DMS 273 (cell line): Measurements from ENCODE around the gene SMARCA4.
"Not testable (repeated sequence)": the region's sequence is repeated elsewhere in the genome, so short reads cannot be mapped to it uniquely, and the experiment has no call there.

Experiments used
- DNase-seq: peaks from one replicate; lab custom pipeline; 2025; ENCODE audit not compliant: unreplicated experiment; lab: John Stamatoyannopoulos, UW

Gene SMARCA4

GRCh38 chr19:10928563-10929401, 32.0 kb upstream of the SMARCA4 start, which contains the start of the genes TIMM29 and YIPF2:
Gene TIMM29, plus strand, starts transcription at chr19:10928811. Its CDS starts 12 bp downstream, at chr19:10928823.
Gene YIPF2, minus strand, starts transcription at chr19:10928639. Its CDS starts 229 bp downstream, at chr19:10928410.
- DNase-seq = peak; percentile 99

- DNase-seq = no peak
Observed at GRCh38 chr19:10929402-10929794, 31.4 kb upstream of the SMARCA4 start.

GRCh38 chr19:10935371-10936059, 25.3 kb upstream of the SMARCA4 start:
- no peak for DNase-seq

GRCh38 chr19:10936661-10937084, 24.2 kb upstream of the SMARCA4 start:
- peak; percentile 93 for DNase-seq

- not testable (repeated sequence) for DNase-seq
Observed at GRCh38 chr19:10941649-10942048, 19.2 kb upstream of the SMARCA4 start.

GRCh38 chr19:10943412-10943811, 17.4 kb upstream of the SMARCA4 start:
- DNase-seq = not testable (repeated sequence)

GRCh38 chr19:10945264-10945663, 15.6 kb upstream of the SMARCA4 start:
- no peak for DNase-seq

GRCh38 chr19:10946958-10947657, 13.7 kb upstream of the SMARCA4 start:
- no peak for DNase-seq

- no peak for DNase-seq
Observed at GRCh38 chr19:10952809-10953208, 8.0 kb upstream of the SMARCA4 start.

- not testable (repeated sequence) for DNase-seq
Observed at GRCh38 chr19:10959277-10959968, 1.4 kb upstream of the SMARCA4 start.

- DNase-seq = peak; percentile 68
Observed at GRCh38 chr19:10961073-10961860, 437 bp downstream of the SMARCA4 start.

GRCh38 chr19:10962863-10963262, 2.0 kb downstream of the SMARCA4 start:
- no peak for DNase-seq

- DNase-seq = no peak
Observed at GRCh38 chr19:10963865-10964264, 3.0 kb downstream of the SMARCA4 start.

- DNase-seq = no peak
Observed at GRCh38 chr19:10964903-10965302, 4.1 kb downstream of the SMARCA4 start.

GRCh38 chr19:10965398-10965797, 4.6 kb downstream of the SMARCA4 start:
- DNase-seq = no peak

- DNase-seq = no peak
Observed at GRCh38 chr19:10966809-10967208, 6.0 kb downstream of the SMARCA4 start.

GRCh38 chr19:10968527-10969135, 7.8 kb downstream of the SMARCA4 start:
- DNase-seq = no peak

- no peak for DNase-seq
Observed at GRCh38 chr19:10971107-10971726, 10.4 kb downstream of the SMARCA4 start.
